HepG2 (cell line): ENCODE results near the gene GKN1. TPM values are rescaled to one million over a fixed set of nuclear protein-coding genes. Genes with fewer than 3 reads are reported as not detected.

Experiments used
- CEBPG ChIP-seq: IDR thresholded peaks from 2 replicates; pipeline ENCODE4 v1.6.1; 2016
- DNMT1 ChIP-seq: sonication (generic); formaldehyde crosslinking; IDR thresholded peaks from 2 replicates; pipeline ENCODE4 v1.5.1; 2020; ENCODE audit warnings: mild to moderate bottlenecking, missing genetic modification reagents
- EZH2 ChIP-seq: conservative IDR thresholded peaks from 2 replicates; pipeline ENCODE4 v1.6.1; 2012; ENCODE audit warnings: mild to moderate bottlenecking, low read depth, low read length, moderate library complexity
- GABPB1 ChIP-seq: IDR thresholded peaks from 2 replicates; pipeline ENCODE4 v1.6.1; 2016; ENCODE audit warnings: mild to moderate bottlenecking, missing genetic modification reagents, moderate library complexity, missing compliant biosample characterization
- GZF1 ChIP-seq: sonication (generic); formaldehyde crosslinking; IDR thresholded peaks from 2 replicates; pipeline ENCODE4 v1.5.1; 2020; ENCODE audit warnings: mild to moderate bottlenecking, missing genetic modification reagents
- JARID2 ChIP-seq: sonication (generic); formaldehyde crosslinking; IDR thresholded peaks from 2 replicates; pipeline ENCODE4 v1.8.1; 2023; ENCODE audit warnings: missing genetic modification reagents, inconsistent platforms; ENCODE audit not compliant: insufficient replicate concordance
- KLF13 ChIP-seq: sonication (generic); formaldehyde crosslinking; IDR thresholded peaks from 2 replicates; pipeline ENCODE4 v1.4.0; 2020; ENCODE audit warnings: mild to moderate bottlenecking, missing genetic modification reagents
- NR1H2 ChIP-seq: sonication (generic); formaldehyde crosslinking; IDR thresholded peaks from 2 replicates; pipeline ENCODE4 v1.8.1; 2022; ENCODE audit warnings: low read depth, missing genetic modification reagents, borderline replicate concordance
- NR2F6 ChIP-seq, 2 experiments: IDR thresholded peaks; 2 replicates each; pipeline ENCODE4 v1.6.1; 2016; ENCODE audit warnings: antibody characterized with exemption in 1 of 2, mild to moderate bottlenecking in 1 of 2
- RCOR2 ChIP-seq: IDR thresholded peaks from 2 replicates; pipeline ENCODE4 v1.6.1; 2016; ENCODE audit warnings: missing biosample characterization, missing genetic modification reagents
- SMARCE1 ChIP-seq: fragments of 450-650 bp; IDR thresholded peaks from 2 replicates; pipeline ENCODE4 v1.6.1; 2017; ENCODE audit warnings: borderline replicate concordance
- STAG1 ChIP-seq: sonication (generic); formaldehyde crosslinking; IDR thresholded peaks from 2 replicates; pipeline ENCODE4 v1.4.0; 2020; ENCODE audit warnings: missing genetic modification reagents
- TARDBP ChIP-seq: sonication (generic); formaldehyde crosslinking; IDR thresholded peaks from 2 replicates; pipeline ENCODE4 v1.8.0; 2022; ENCODE audit warnings: mild to moderate bottlenecking, missing genetic modification reagents
- ZNF558 ChIP-seq: sonication (generic); formaldehyde crosslinking; IDR thresholded peaks from 2 replicates; pipeline ENCODE4 v1.9.0; 2022; ENCODE audit warnings: mild to moderate bottlenecking, missing genetic modification reagents, borderline replicate concordance
- polyA plus RNA-seq, 8 experiments: library from polyadenylated mRNA; depleted of rRNA in 3 of 8; stranded (reverse) in 7 of 8; unstranded in 1 of 8; fragments of >200 nt; fragmentation: Illumina TruSeq in 4 of 8; extraction: Trizol in 4 of 8; gene quantifications; 2 replicates each; pipeline versions ENCODE4 v1.2.1 to v1.2.3, GENCODE V29; 2011 to 2016; ENCODE audit warnings: low read depth in 4 of 8, missing spikeins in 1 of 8, mixed read lengths in 1 of 8; ENCODE audit not compliant: insufficient read depth in 1 of 8
- total RNA-seq, 5 experiments: library from RNA; depleted of rRNA; stranded (reverse); fragments of >200 nt; fragmentation: Illumina TruSeq; extraction: Trizol; gene quantifications; 2 replicates each; pipeline ENCODE4 v1.2.3, GENCODE V29; 2016; ENCODE audit warnings: low read depth in 1 of 5
- TF ChIP-seq, protein P1 (sequence below): sonication (generic); formaldehyde crosslinking; IDR thresholded peaks from 2 replicates; pipeline ENCODE4 v1.9.0; 2021; ENCODE audit warnings: missing genetic modification reagents, mild to moderate bottlenecking, borderline replicate concordance
- TF ChIP-seq, protein P2 (sequence below): conservative IDR thresholded peaks from 2 replicates; pipeline ENCODE4 v1.6.1; 2018; ENCODE audit warnings: missing genetic modification reagents
- TF ChIP-seq, protein P3 (sequence below): sonication (generic); formaldehyde crosslinking; IDR thresholded peaks from 2 replicates; pipeline ENCODE4 v1.4.0; 2020; ENCODE audit warnings: mild to moderate bottlenecking, missing genetic modification reagents
- TF ChIP-seq, protein P4 (sequence below): sonication (generic); formaldehyde crosslinking; IDR thresholded peaks from 2 replicates; pipeline ENCODE4 v1.5.1; 2020; ENCODE audit warnings: mild to moderate bottlenecking, missing genetic modification reagents, moderate library complexity
- TF ChIP-seq, protein P5 (sequence below): sonication (generic); formaldehyde crosslinking; IDR thresholded peaks from 2 replicates; pipeline ENCODE4 v1.5.1; 2020; ENCODE audit warnings: missing genetic modification reagents, mild to moderate bottlenecking, borderline replicate concordance
- TF ChIP-seq, protein P6 (sequence below): sonication (generic); formaldehyde crosslinking; conservative IDR thresholded peaks from 2 replicates; pipeline ENCODE4 v1.4.0; 2020; ENCODE audit warnings: missing genetic modification reagents

GKN1 gene
- total and polyA plus RNA-seq, 2 of the 13 experiments (the other 11 are each of a cell fraction or from before 2014, with no cell fraction given), result not detected

DNA sequence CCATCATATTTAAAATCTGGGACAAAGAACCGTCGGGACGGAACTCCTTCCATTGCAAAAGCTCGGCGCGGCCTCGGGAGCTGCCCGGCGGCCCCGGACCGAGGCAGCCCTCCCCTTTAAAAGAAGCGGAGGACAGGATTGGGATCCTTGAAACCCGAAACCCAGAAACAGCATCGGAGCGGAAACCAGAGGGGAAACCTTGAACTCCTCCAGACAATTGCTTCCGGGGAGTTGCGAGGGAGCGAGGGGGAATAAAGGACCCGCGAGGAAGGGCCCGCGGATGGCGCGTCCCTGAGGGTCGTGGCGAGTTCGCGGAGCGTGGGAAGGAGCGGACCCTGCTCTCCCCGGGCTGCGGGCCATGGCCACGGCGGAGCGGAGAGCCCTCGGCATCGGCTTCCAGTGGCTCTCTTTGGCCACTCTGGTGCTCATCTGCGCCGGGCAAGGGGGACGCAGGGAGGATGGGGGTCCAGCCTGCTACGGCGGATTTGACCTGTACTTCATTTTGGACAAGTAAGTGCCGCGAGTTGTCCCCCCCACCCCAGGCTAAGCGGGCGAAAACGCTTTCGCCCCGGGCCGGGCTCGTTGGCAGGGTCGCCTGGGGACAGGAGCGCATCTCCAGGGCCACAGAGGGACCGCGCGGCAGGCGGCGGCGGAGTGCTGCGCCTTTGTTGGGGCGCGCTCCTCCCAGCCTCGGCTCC is 38.9 kb downstream of the GKN1 start, which contains the start of gene ANTXR1 (continued):
- TF ChIP-seq, protein P1, sequence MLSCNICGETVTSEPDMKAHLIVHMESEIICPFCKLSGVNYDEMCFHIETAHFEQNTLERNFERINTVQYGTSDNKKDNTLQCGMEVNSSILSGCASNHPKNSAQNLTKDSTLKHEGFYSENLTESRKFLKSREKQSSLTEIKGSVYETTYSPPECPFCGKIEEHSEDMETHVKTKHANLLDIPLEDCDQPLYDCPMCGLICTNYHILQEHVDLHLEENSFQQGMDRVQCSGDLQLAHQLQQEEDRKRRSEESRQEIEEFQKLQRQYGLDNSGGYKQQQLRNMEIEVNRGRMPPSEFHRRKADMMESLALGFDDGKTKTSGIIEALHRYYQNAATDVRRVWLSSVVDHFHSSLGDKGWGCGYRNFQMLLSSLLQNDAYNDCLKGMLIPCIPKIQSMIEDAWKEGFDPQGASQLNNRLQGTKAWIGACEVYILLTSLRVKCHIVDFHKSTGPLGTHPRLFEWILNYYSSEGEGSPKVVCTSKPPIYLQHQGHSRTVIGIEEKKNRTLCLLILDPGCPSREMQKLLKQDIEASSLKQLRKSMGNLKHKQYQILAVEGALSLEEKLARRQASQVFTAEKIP (CRISPR knock-in tag), result no peak
- TF ChIP-seq, protein P2, sequence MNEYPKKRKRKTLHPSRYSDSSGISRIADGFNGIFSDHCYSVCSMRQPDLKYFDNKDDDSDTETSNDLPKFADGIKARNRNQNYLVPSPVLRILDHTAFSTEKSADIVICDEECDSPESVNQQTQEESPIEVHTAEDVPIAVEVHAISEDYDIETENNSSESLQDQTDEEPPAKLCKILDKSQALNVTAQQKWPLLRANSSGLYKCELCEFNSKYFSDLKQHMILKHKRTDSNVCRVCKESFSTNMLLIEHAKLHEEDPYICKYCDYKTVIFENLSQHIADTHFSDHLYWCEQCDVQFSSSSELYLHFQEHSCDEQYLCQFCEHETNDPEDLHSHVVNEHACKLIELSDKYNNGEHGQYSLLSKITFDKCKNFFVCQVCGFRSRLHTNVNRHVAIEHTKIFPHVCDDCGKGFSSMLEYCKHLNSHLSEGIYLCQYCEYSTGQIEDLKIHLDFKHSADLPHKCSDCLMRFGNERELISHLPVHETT (CRISPR knock-in tag), result no peak
- peak; percentile 83 for TF ChIP-seq KLF13
- 0 out of 2 replicates have a peak, but pooled peaks have one; percentile 67 for TF ChIP-seq ZNF558
- no peak for TF ChIP-seq NR1H2 (CRISPR knock-in tag)
- no peak for TF ChIP-seq RCOR2 (CRISPR knock-in tag)
- no peak for TF ChIP-seq GZF1
- TF ChIP-seq EZH2, result peak; percentile 72; the same call in 1 of the 2 replicates
- TF ChIP-seq GABPB1 (CRISPR knock-in tag), result peak; percentile 91
- TF ChIP-seq, protein P3, sequence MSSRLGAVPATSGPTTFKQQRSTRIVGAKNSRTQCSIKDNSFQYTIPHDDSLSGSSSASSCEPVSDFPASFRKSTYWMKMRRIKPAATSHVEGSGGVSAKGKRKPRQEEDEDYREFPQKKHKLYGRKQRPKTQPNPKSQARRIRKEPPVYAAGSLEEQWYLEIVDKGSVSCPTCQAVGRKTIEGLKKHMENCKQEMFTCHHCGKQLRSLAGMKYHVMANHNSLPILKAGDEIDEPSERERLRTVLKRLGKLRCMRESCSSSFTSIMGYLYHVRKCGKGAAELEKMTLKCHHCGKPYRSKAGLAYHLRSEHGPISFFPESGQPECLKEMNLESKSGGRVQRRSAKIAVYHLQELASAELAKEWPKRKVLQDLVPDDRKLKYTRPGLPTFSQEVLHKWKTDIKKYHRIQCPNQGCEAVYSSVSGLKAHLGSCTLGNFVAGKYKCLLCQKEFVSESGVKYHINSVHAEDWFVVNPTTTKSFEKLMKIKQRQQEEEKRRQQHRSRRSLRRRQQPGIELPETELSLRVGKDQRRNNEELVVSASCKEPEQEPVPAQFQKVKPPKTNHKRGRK (CRISPR knock-in tag), result 0 out of 2 replicates have a peak, but pooled peaks have one; percentile 35
- TF ChIP-seq TARDBP (CRISPR knock-in tag), result no peak
- no peak for TF ChIP-seq JARID2 (CRISPR knock-in tag)
- no peak for TF ChIP-seq CEBPG (CRISPR knock-in tag)
- TF ChIP-seq SMARCE1, result no peak
- TF ChIP-seq, protein P4, sequence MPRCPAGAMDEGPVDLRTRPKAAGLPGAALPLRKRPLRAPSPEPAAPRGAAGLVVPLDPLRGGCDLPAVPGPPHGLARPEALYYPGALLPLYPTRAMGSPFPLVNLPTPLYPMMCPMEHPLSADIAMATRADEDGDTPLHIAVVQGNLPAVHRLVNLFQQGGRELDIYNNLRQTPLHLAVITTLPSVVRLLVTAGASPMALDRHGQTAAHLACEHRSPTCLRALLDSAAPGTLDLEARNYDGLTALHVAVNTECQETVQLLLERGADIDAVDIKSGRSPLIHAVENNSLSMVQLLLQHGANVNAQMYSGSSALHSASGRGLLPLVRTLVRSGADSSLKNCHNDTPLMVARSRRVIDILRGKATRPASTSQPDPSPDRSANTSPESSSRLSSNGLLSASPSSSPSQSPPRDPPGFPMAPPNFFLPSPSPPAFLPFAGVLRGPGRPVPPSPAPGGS, result peak; percentile 74; the same call in 1 of the 2 replicates
- TF ChIP-seq, protein P5, sequence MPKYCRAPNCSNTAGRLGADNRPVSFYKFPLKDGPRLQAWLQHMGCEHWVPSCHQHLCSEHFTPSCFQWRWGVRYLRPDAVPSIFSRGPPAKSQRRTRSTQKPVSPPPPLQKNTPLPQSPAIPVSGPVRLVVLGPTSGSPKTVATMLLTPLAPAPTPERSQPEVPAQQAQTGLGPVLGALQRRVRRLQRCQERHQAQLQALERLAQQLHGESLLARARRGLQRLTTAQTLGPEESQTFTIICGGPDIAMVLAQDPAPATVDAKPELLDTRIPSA (CRISPR knock-in tag), result no peak
- TF ChIP-seq STAG1 (CRISPR knock-in tag), result peak; percentile 34; the same call in 1 of the 2 replicates
- TF ChIP-seq NR2F6 (IDR thresholded peaks at IDR 0.05), result no peak
- no peak for TF ChIP-seq NR2F6 (CRISPR knock-in tag; IDR thresholded peaks at IDR 0.05)
- 0 out of 2 replicates have a peak, but pooled peaks have one; percentile 35 for TF ChIP-seq DNMT1 (CRISPR knock-in tag)
- TF ChIP-seq, protein P6, sequence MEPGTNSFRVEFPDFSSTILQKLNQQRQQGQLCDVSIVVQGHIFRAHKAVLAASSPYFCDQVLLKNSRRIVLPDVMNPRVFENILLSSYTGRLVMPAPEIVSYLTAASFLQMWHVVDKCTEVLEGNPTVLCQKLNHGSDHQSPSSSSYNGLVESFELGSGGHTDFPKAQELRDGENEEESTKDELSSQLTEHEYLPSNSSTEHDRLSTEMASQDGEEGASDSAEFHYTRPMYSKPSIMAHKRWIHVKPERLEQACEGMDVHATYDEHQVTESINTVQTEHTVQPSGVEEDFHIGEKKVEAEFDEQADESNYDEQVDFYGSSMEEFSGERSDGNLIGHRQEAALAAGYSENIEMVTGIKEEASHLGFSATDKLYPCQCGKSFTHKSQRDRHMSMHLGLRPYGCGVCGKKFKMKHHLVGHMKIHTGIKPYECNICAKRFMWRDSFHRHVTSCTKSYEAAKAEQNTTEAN, result no peak
